Neural crest cell (in vitro differentiated cells): ENCODE results near the gene AMMECR1. TPM values are rescaled to one million over a fixed set of nuclear protein-coding genes. Genes with fewer than 3 reads are reported as not detected.
"Not testable (repeated sequence)": the region's sequence is repeated elsewhere in the genome, so short reads cannot be mapped to it uniquely, and the experiment has no call there.

ENCODE experiments used
- DNase-seq: peaks from one replicate; pipeline ENCODE4 v3.0.0; 2021; ENCODE audit warnings: low read depth, mixed read lengths, low spot score
- H3K27ac Mint-ChIP-seq: one replicate; pipeline ENCODE4 v1.8.0; 2021; ENCODE audit warnings: mild to moderate bottlenecking, mixed read lengths; ENCODE audit not compliant: unreplicated experiment
- H3K27me3 Mint-ChIP-seq: 2 replicates; pipeline ENCODE4 v1.8.0; 2021; ENCODE audit warnings: low read depth, mild to moderate bottlenecking, mixed read lengths
- H3K36me3 Mint-ChIP-seq: 2 replicates; pipeline ENCODE4 v1.8.0; 2021; ENCODE audit warnings: low read depth, mild to moderate bottlenecking, mixed read lengths
- H3K4me1 Mint-ChIP-seq: 2 replicates; pipeline ENCODE4 v1.8.0; 2021; ENCODE audit warnings: mixed read lengths
- H3K4me3 Mint-ChIP-seq: one replicate; pipeline ENCODE4 v1.8.0; 2021; ENCODE audit warnings: mild to moderate bottlenecking, mixed read lengths
- H3K9me3 Mint-ChIP-seq: 2 replicates; pipeline ENCODE4 v1.8.0; 2021; ENCODE audit warnings: mixed read lengths
- total RNA-seq: library from RNA; stranded (reverse); gene quantifications from 2 replicates; pipeline ENCODE4 v1.2.1, GENCODE V29; 2021
- TF ChIP-seq, protein P1 (sequence below): fragments of 200-600 bp; sonication (generic); conservative IDR thresholded peaks from 2 replicates; pipeline ENCODE4 v1.5.0; 2021; ENCODE audit warnings: antibody characterized with exemption, mild to moderate bottlenecking

The AMMECR1 gene
- total RNA-seq, 1 donor from 2014 or later = 20.4 TPM

DNA sequence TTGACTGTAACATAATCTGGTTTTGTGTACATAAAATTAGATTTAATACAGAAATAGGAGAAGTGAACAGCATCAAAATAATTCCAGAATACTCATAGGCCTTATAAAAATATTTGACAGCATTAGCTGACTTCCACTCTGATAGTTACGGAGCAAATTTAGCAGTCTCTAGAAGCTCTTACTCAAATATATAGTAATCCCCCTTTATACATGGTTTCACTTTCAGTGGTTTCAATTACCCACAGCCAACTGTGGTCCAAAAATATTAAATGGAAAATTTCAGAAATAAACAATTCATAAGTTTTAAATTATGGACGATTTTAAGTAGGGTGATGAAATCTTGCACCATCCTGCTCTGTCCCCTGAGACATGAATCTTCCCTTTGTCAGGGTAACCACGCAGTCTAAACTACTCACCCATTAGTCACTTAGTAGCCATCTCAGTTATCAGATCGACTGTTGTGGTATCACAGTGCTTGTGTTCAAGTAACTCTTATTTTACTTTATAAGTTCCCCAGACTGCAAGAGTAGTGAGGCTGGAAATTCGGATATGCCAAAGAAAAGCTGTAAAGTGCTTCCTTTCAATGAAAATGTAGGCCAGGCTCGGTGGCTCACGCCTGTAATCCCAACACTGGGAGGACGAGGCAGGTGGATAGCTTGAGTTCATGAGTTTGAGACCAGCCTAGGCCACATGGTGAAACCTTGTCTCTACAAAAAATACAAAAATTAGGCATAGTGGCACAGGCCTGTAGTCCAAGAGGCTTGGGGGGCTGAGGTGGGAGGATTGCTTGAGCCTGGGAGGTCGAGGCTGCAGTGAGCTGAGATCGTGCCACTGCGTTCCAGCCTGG, 23.5 kb upstream of the AMMECR1 start:
- Mint-ChIP-seq H3K27me3 (no peaks in the 10 kb centered on the region), H3K27ac (no peak overlapping the region)

DNA sequence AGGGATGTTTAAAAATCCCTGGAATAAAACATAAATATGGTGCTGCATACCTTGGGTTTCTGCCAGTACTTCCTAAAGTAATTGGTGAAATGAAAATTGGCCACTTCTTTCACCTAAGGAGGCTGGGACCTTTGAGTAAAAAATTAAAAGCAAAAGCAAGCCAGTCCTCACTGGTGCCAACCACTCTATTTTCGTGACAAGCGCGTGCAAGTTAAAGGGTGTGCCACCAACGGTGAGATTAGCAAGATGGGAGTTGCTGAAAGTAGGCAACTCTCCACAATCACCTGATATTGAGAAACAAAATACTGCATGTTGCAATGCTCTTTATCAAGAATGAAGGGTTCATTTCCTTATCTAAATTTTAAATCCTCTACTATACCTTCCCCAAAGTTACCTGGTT, 21.1 kb upstream of the AMMECR1 start:
- Mint-ChIP-seq H3K27me3 (peaks cover 4% of the 10 kb centered on the region), H3K4me3 (no peak overlapping the region), H3K36me3 (no peaks in the 10 kb centered on the region), H3K27ac (no peak overlapping the region), H3K9me3 (no peaks in the 10 kb centered on the region), H3K4me1 (no peaks in the 10 kb centered on the region)
- TF ChIP-seq, protein P1, sequence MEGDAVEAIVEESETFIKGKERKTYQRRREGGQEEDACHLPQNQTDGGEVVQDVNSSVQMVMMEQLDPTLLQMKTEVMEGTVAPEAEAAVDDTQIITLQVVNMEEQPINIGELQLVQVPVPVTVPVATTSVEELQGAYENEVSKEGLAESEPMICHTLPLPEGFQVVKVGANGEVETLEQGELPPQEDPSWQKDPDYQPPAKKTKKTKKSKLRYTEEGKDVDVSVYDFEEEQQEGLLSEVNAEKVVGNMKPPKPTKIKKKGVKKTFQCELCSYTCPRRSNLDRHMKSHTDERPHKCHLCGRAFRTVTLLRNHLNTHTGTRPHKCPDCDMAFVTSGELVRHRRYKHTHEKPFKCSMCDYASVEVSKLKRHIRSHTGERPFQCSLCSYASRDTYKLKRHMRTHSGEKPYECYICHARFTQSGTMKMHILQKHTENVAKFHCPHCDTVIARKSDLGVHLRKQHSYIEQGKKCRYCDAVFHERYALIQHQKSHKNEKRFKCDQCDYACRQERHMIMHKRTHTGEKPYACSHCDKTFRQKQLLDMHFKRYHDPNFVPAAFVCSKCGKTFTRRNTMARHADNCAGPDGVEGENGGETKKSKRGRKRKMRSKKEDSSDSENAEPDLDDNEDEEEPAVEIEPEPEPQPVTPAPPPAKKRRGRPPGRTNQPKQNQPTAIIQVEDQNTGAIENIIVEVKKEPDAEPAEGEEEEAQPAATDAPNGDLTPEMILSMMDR = no peak
- no peak for DNase-seq

More for the DNA sequence above, 23.5 kb upstream of the AMMECR1 start:
- Mint-ChIP-seq H3K9me3 (no peaks in the 10 kb centered on the region), H3K4me1 (peaks cover 2% of the 10 kb centered on the region), H3K4me3 (no peak overlapping the region), H3K36me3 (no peaks in the 10 kb centered on the region)
- DNase-seq = no peak
- TF ChIP-seq, protein P1 = no peak

DNA sequence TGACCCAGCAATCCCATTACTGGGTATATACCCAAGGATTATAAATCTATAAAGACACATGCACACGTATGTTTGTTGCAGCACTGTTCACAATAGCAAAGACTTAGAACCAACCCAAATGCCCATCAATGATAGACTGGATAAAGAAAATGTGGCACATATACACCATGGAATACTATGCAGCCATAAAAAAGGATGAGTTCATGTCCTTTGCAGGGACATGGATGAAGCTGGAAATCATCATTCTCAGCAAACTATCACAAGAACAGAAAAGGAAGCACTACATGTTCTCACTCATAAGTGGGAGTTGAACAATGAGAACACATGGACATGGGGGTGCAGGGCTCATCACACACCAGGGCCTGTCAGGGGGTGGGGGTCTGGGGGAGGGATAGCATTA, 15.6 kb upstream of the AMMECR1 start:
- DNase-seq, H3K36me3 Mint-ChIP-seq, H3K27me3 Mint-ChIP-seq, H3K4me1 Mint-ChIP-seq, H3K27ac Mint-ChIP-seq, H3K4me3 Mint-ChIP-seq, H3K9me3 Mint-ChIP-seq: not testable (repeated sequence)

DNA sequence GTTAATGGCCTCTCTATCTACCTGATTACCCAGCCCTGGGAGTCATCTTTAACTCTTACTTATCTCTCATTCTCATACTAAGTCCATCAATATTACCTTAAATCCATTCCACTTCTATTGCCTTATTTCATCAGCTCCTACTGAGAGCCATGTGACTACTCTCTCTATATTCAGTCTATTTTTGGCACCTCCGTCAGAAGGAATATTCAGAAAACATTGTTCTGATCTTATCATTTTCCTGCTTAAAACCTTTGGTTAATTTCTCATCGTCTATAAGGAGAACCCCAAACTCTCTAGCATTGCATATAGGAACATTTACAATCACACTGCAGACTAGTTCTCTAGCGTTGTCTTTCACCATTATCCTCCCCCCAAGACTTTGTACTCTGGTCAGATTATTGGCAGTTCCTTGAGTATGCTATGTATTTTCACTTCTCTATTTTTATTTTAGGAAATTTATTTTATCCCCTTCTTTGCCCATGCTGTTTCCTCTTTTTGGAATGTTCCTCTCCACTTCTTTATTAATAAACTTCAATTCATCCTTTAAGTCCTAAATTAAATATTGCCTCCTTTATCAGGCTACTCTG, 13.7 kb upstream of the AMMECR1 start:
- DNase-seq = no peak
- no peaks in the 10 kb centered on the region for H3K4me1 Mint-ChIP-seq
- no peak overlapping the region for H3K27ac Mint-ChIP-seq
- no peaks in the 10 kb centered on the region for H3K9me3 Mint-ChIP-seq
- H3K4me3 Mint-ChIP-seq = no peak overlapping the region
- H3K27me3 Mint-ChIP-seq = peaks cover 4% of the 10 kb centered on the region
- H3K36me3 Mint-ChIP-seq = no peaks in the 10 kb centered on the region
- TF ChIP-seq, protein P1 = no peak

DNA sequence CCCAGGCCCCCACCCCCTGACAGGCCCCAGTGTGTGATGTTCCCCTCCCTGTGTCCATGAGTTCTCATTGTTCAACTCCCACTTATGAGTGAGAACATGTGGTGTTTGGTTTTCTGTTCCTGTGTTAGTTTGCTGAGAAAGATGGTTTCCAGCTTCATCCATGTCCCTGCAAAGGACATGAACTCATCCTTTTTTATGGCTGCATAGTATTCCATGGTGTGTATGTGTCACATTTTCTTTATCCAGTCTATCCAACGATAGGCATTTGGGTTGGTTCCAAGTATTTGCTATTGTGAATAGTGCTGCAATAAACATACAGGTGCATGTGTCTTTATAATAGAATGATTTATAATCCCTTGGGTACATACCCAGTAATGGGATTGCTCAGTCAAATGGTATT, 10.7 kb upstream of the AMMECR1 start:
- not testable (repeated sequence) for H3K9me3 Mint-ChIP-seq

DNA sequence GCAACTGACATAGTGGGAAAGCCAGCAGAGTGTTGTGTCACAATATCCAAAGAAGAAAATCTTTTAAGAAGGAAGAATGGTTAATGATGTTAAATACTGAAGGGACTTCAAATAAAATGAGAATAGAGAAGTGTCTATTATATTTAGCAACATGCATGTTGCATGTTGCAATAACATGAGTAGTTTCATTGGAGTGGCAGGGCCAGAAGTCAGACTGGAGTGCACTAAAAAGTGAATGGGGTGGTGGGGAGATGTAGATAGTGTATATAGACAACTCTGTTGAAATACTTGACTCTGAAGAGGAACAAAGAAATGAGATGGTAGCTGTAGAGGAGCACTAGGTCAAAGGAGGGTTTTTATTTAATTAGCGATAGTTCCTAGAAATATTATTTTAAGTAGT, 9.5 kb upstream of the AMMECR1 start:
- no peaks in the 10 kb centered on the region for H3K4me1 Mint-ChIP-seq
- TF ChIP-seq, protein P1 = no peak
- no peak for DNase-seq
- peaks cover 4% of the 10 kb centered on the region for H3K27me3 Mint-ChIP-seq
- no peaks in the 10 kb centered on the region for H3K36me3 Mint-ChIP-seq
- no peak overlapping the region for H3K4me3 Mint-ChIP-seq
- no peak overlapping the region for H3K27ac Mint-ChIP-seq
- no peaks in the 10 kb centered on the region for H3K9me3 Mint-ChIP-seq

More for the DNA sequence above, 10.7 kb upstream of the AMMECR1 start:
- H3K4me1 Mint-ChIP-seq, H3K36me3 Mint-ChIP-seq, H3K4me3 Mint-ChIP-seq, H3K27me3 Mint-ChIP-seq, H3K27ac Mint-ChIP-seq, DNase-seq: not testable (repeated sequence)
